GM13977 (cell line): ENCODE measurements around the gene CHMP5.

Source experiments
- DNase-seq: peaks from one replicate; pipeline ENCODE4 v3.0.0; 2012; ENCODE audit warnings: low spot score
- in situ Hi-C: fragments of 300-500 bp; cut with MboI; formaldehyde crosslinking; loops from one replicate; pipeline ENCODE4 v1.12.0; 2022; ENCODE audit warnings: low sequenced_read_pairs, low pct_unique_long_range_greater_than_20kb, mixed read lengths, inconsistent platforms; ENCODE audit not compliant: unreplicated experiment
- TF ChIP-seq, protein P1 (sequence below): IDR thresholded peaks from 2 replicates; pipeline ENCODE4 v1.5.1; 2012; ENCODE audit warnings: mild to moderate bottlenecking, control low read depth; ENCODE audit not compliant: insufficient read depth; ENCODE audit errors: extremely low read depth, missing control alignments

The CHMP5 gene

GRCh38 chr9:33297432-33297831 is 32.6 kb downstream of the CHMP5 start:
- in situ Hi-C loops, result no loop called here
- TF ChIP-seq, protein P1, sequence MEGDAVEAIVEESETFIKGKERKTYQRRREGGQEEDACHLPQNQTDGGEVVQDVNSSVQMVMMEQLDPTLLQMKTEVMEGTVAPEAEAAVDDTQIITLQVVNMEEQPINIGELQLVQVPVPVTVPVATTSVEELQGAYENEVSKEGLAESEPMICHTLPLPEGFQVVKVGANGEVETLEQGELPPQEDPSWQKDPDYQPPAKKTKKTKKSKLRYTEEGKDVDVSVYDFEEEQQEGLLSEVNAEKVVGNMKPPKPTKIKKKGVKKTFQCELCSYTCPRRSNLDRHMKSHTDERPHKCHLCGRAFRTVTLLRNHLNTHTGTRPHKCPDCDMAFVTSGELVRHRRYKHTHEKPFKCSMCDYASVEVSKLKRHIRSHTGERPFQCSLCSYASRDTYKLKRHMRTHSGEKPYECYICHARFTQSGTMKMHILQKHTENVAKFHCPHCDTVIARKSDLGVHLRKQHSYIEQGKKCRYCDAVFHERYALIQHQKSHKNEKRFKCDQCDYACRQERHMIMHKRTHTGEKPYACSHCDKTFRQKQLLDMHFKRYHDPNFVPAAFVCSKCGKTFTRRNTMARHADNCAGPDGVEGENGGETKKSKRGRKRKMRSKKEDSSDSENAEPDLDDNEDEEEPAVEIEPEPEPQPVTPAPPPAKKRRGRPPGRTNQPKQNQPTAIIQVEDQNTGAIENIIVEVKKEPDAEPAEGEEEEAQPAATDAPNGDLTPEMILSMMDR, result no peak
- peak; percentile 36 for DNase-seq

DNA sequence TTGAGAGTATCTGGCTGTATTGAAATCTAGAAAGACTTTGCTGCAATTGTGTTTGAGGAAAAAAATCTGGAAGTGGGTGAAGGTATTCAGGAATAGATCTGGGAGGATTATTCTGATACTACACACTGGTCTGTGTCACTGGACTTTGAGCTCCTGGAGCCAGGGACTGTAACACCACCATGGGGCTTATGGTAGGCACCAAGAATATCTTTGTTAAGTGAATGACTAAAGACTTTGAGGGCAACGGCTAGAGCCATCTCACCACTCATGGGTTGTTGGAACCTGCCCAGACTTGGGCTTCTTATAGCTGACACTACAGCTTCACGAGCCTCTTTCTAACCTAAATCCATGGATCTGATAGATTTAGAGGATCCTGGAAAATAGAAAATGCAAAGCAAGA is 35.7 kb downstream of the CHMP5 start:
- TF ChIP-seq, protein P1, result no peak
- no peak for DNase-seq
- in situ Hi-C loops, result no loop called here

GRCh38 chr9:33304362-33304761 is 39.5 kb downstream of the CHMP5 start:
- in situ Hi-C loops, result no loop called here
- no peak for DNase-seq
- TF ChIP-seq, protein P1, result no peak

GRCh38 chr9:33306037-33306436 is 41.2 kb downstream of the CHMP5 start:
- in situ Hi-C loops, result no loop called here
- TF ChIP-seq, protein P1, result no peak
- no peak for DNase-seq

GRCh38 chr9:33307067-33307466 is 42.2 kb downstream of the CHMP5 start:
- no peak for DNase-seq
- in situ Hi-C loops, result no loop called here
- TF ChIP-seq, protein P1, result no peak

DNA sequence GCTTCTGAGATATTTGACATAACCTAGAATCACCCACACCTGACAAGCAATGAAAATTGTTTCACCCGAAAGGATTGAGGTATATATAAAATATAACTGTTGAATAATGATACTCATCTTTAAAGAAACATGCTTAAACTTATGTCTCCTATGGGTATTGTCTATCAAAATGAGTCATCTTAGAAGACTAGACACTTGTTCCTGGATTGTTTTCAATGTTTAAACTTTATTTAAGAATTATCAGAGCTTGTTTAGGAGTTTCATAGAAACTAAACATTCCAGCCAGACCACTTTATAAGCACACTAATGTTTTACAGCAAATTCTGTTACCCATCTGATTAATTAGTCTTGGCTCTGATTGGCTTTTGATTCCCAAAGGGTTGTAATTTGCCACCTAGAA is 45.1 kb downstream of the CHMP5 start:
- in situ Hi-C loops, result no loop called here
- DNase-seq, result no peak
- TF ChIP-seq, protein P1, result no peak

DNA sequence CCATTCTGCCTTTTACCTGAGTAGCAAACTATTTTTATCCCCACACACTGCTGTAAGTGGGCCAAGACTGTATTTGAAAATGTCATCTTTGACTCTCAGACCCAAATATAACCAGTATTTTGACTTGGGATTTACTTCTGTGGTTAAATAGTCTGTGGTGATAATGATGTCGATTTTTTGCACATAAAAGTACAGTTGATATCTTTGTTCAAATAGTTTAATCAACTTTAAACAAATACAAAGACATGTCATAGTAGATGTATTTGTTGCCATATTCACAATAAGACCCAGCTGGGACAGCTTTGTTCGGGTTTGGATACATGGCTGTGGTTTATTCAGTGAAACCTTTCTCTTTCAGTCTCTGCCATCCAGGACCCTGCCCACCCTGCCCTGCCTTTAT is 45.9 kb downstream of the CHMP5 start:
- no peak for DNase-seq
- in situ Hi-C loops, result no loop called here
- TF ChIP-seq, protein P1, result no peak
